Measurements from ENCODE around the gene ZNF367. TPM values are rescaled to one million over a fixed set of nuclear protein-coding genes. Genes with fewer than 3 reads are reported as not detected.
"Not testable (repeated sequence)": the region's sequence is repeated elsewhere in the genome, so short reads cannot be mapped to it uniquely, and the experiment has no call there.

Gene ZNF367
- total RNA-seq, 1 experiment from 2014 or later, result 9.9 TPM

DNA sequence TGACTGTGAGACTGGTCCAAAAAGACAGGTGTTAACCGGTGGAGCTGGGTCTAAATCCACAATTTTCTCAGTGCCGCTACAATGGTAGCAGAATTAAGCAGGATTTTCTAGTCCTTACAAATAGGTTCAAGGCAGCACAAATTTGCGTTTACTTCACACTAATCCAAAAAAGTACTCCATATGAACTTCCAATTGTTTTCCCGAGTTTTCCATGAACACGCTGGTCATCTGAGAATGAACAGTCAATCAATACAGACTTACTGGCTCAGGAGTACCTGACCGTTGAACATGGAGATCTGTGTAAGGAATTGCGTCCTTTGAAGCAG, 35.4 kb downstream of the ZNF367 start:
- in situ Hi-C loops (cut with HindIII; ENCODE audit: low pct_unique_long_range_greater_than_20kb, low sequenced_read_pairs), result no loop called here
- DNase-seq (ENCODE audit: low read depth, low spot score), result no peak

DNA sequence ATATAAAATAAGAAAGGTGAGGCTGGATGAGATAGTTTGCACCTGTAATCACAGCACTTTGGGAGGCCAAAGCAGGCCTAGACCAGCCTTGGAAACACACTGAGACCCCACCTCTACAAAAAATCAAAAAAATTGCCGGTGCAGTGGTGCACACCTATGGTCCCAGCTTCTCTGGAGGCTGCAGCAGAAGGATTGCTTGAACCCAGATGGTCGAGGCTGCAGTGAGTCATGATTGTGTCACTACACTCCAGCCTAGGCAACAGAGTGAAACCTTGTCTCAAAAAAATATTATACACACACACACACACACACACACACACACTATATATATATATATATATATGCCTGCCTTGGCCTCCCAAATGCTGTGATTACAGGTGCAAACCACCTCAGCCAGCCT, 36.0 kb downstream of the ZNF367 start:
- in situ Hi-C loops (cut with HindIII; ENCODE audit: low pct_unique_long_range_greater_than_20kb, low sequenced_read_pairs), result no loop called here
- DNase-seq (ENCODE audit: low read depth, low spot score), result no peak

DNA sequence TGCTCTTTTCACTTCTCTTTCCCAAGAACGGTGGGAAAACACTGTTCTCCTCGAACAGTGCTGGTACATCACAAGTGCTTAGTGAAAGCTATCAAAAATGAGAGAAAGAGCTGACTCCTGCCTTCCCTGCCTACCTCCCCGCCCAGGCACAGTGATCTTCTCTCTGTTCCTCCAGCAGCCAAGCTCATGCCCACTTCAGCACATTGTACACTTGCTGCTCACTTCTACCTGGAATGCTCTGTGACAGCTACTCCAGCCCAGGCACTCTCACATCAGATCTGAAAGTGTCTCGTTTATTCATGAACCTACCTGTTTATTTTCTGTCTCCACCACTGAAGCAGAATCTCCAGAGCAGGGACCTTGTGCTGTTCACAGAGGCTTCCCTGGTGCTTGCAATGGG, 36.5 kb downstream of the ZNF367 start:
- DNase-seq (ENCODE audit: low read depth, low spot score), result no peak
- in situ Hi-C loops (cut with HindIII; ENCODE audit: low pct_unique_long_range_greater_than_20kb, low sequenced_read_pairs), result no loop called here

DNA sequence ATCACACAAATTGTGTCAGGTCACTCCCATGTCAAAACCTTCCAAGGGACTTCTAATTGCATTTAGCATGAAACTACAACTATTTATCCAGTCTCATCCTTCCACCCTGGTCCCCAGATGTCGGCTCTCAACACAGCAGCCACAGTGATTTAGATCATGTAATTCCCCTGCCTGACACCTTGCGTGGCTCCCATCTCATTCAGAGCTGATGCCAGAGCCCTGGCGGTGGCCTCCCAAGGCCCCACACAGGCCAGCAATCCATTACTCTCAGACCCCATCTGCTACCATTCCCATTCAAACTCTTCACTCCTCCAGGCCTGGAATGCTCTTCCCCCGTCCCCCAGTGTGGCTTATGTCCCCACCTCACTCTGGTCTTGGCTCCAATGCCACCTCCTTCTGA, 37.0 kb downstream of the ZNF367 start:
- in situ Hi-C loops (cut with HindIII; ENCODE audit: low pct_unique_long_range_greater_than_20kb, low sequenced_read_pairs), result no loop called here
- no peak for DNase-seq (ENCODE audit: low read depth, low spot score)

DNA sequence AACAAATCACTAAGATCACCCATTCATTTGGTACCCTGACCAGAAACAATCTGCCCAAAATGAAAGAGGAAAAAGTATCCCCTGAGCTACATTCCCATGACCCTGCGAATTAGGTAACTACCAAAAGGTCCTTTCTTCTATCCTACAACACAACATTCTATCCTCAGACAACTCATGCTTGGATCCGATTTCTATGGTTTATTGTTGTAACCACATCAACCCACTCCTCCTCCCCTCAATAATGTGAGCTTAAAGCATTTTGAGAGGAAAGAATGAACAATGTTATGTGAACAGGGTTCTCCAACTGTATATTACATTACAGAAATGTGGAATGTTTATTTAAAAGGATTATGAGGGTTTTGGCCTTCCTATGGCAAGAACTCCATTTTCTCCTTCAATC, 38.7 kb downstream of the ZNF367 start:
- in situ Hi-C loops (cut with HindIII; ENCODE audit: low pct_unique_long_range_greater_than_20kb, low sequenced_read_pairs), result no loop called here
- peak; percentile 92 for DNase-seq (ENCODE audit: low read depth, low spot score)

DNA sequence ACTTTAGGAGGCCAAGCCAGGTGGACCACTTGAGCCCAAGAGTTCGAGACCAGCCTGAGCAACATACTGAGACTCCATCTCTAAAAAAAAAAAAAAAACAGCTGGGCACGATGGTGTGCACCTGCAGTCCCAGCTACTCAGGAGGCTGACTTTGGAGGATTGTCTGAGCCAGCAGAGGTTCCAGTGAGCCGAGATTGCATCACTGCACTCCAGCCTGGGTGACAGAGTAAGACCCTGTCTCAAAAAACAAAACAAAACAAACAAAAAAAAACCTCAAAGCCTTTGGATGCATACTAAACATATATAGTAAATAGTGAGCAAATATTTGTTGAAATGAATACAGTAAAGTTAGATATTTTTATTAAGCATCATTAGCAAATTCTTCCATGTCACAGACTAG, 40.0 kb downstream of the ZNF367 start:
- no peak for DNase-seq (ENCODE audit: low read depth, low spot score)
- in situ Hi-C loops (cut with HindIII; ENCODE audit: low pct_unique_long_range_greater_than_20kb, low sequenced_read_pairs), result no loop called here

DNA sequence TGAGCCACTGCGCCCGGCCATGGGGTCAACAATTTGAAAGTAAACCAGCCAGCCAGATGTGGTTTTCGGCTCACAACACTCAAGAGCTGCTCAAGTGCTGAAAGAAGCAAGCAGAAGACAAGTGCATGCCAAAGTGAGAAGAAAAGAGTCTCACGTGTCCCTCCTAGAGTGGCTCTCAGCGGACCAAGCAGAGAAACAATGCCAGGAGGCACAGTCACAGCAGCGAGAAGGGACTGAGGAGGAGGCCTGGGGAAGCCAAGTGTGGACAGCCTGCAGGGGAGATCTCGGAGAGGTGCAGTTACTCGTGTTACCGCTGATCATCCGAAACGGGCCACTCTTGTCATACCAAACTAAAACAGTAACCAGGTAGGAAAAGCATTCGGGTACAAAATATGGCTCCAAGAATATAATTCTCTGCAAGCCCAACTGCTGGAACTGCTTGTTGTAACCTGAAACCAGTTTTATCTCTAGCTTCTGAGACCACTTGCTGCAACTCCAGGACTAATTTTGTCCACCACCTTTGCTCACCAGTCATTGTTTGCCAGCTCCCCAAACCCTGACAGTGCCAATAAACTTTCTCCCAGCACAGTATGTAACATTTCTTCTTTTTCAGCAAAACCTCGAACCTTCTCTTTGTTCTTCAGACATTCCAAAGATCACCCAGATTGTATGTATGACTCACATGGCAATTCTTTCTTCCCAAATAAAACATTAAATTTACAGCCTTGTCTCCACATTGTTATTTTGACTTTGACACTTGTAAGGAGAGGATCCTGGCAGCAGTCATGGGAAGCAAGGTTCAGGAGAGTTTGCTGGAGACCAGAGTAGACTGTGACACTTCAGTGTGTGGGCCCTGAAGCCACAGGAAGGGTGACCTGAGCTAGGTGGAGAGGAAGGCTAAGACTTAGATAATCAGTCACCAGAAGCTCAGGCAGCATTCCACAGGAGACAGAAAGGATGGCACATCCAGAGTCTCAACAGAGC, 41.0 kb downstream of the ZNF367 start:
- in situ Hi-C loops (cut with HindIII; ENCODE audit: low pct_unique_long_range_greater_than_20kb, low sequenced_read_pairs), result no loop called here

DNA sequence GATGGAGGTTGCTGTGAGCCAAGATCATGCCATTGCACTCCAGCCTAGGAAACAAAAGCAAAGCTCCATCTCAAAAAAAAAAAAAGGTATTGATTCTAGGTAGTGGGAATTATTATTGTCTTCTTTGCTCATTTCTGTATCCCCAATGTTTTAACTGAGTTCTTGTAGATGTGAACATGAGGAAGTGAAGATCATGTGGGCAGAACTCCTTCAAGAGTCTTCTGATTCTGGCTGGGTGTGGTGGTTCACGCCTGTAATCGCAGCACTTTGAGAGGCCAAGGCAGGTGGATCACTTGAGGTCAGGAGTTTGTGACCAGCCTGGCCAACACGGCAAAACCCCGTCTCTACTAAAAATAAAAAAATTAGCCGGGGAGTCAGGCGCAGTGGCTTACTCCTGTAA, 42.7 kb downstream of the ZNF367 start:
- DNase-seq (ENCODE audit: low read depth, low spot score); in situ Hi-C loops (cut with HindIII; ENCODE audit: low pct_unique_long_range_greater_than_20kb, low sequenced_read_pairs): not testable (repeated sequence)

More for the DNA sequence above, 41.0 kb downstream of the ZNF367 start:
- no peak for DNase-seq (ENCODE audit: low read depth, low spot score)

DNA sequence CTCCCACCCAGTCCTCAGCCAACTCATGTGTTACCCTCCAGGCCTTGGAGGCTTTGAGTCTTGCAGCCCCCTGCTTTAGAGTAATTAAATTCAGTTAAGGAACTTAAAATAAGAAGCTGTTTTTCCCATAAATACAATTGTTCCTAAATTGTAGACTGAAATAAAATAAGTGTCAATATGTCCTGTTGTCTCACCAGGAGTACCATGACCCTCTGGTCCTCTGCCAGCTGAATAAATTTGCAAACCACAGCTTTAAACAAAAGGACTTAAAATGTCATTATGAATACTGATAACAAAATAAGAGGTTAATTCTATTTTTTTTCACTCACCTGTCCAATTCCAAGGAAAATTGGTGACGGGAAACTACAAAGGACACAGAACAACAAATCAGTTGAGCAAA, 50.2 kb downstream of the ZNF367 start:
- in situ Hi-C loops (cut with HindIII; ENCODE audit: low pct_unique_long_range_greater_than_20kb, low sequenced_read_pairs), result no loop called here
- DNase-seq (ENCODE audit: low read depth, low spot score), result no peak

DNA sequence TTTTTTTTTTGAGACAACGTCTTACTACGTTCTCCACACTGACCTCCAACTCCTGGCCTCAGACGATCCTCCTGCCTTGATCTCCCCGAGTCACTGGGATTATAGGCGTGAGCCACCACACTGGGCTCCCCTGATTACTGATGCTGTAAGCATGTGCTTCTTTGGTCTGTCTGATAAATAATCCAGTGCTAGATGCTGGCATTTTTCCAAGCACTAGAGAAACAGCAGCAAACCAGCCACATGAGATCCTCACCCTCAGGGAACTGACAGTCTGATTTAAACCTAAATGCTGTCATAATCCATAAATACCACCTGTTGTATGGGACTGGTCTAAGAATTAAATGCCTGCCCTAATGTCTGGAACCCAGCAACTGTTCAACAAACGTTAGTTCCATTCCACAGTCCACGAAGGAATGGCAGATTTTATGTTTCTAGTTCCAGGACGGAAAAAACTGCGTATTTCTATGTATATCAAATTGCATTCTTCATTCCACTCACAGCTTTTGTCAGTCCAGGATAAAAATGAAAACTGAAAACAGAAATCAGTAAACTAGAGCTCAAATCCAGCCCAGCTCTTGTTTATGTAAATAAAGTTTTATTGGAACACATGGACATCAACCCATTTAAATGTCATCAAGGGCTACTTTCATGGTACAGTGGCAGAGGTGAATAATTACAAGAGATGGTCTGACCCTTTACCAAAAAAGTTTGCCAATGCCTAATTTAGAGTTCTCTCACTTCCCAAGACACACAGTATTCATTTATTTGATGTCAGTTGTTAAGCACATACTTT, 54.8 kb downstream of the ZNF367 start:
- in situ Hi-C loops (cut with HindIII; ENCODE audit: low pct_unique_long_range_greater_than_20kb, low sequenced_read_pairs), result no loop called here

DNA sequence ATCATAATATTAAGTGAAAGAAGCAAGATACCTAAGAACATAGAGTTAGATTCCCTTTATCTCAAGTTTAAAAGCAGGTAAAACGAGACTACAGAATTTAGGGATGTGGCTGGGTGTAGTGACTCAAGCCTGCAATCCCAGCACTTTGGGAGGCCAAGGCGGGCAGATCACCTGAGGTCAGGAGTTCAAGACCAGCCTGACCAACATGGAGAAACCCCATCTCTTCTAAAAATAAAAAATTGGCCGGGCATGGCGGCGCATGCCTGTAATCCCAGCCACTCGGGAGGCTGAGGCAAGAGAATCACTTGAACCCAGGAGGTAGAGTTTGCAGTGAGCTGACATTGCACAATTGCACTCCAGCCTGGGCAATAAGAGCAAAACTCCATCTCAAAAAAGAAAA, 56.1 kb downstream of the ZNF367 start:
- DNase-seq (ENCODE audit: low read depth, low spot score); in situ Hi-C loops (cut with HindIII; ENCODE audit: low pct_unique_long_range_greater_than_20kb, low sequenced_read_pairs): not testable (repeated sequence)

More for the DNA sequence above, 54.8 kb downstream of the ZNF367 start:
- no peak for DNase-seq (ENCODE audit: low read depth, low spot score)

DNA sequence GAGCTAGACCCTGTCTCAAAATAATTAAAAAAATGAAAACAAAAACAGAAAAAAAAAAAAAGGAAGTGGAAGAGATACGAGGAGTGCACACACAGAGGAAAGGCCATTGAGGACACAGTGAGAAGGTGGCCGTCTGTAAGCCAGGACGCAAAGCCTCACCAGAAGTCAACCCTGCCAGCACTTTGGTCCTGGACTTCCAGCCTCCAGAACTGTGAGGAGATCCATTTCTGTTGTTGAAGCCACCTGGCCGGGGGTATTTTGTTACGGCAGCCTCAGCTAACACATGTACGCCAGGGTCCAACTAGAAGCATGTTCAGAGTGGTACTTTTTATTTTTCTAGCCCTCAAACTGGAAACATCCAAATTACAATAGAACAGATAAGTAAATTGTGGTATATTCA, 56.5 kb downstream of the ZNF367 start:
- in situ Hi-C loops (cut with HindIII; ENCODE audit: low pct_unique_long_range_greater_than_20kb, low sequenced_read_pairs), result no loop called here
- DNase-seq (ENCODE audit: low read depth, low spot score), result no peak

DNA sequence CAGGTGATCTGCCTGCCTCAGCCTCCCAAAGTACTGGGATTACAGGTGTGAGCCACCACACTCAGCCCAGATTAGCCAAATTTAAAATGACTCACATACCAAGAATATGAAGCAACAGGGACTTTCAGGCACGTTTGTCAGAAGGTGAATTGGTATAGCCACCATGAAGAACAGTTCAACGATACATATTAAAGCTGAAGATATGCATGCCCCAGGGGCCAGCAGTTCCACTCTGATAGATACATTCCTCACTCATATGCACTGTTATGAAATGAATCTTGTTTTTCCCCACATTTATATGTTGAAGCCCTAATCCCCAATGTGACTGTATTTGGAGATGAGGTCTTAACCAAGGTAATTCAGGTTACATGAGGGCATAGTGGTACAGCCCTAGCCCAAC, 57.2 kb downstream of the ZNF367 start:
- no peak for DNase-seq (ENCODE audit: low read depth, low spot score)
- in situ Hi-C loops (cut with HindIII; ENCODE audit: low pct_unique_long_range_greater_than_20kb, low sequenced_read_pairs), result no loop called here

DNA sequence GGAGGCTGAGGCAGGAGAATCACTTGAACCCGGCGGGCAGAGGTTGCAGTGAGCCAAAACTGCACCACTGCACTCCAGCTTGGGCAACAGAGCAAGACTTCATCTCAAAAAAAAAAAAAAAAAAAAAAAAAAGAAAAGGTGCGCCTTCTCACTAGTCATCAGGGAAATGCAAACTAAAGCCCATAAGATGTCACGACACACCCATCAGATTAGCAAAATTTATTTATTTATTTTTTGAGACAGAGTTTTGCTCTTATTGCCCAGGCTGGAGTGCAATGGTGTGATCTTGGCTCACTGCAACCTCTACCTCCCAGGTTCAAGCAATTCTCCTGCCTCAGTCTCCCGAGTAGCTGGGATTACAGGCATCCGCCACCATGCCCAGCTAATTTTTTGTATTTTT, 57.6 kb downstream of the ZNF367 start:
- not testable (repeated sequence) for DNase-seq (ENCODE audit: low read depth, low spot score)

DNA sequence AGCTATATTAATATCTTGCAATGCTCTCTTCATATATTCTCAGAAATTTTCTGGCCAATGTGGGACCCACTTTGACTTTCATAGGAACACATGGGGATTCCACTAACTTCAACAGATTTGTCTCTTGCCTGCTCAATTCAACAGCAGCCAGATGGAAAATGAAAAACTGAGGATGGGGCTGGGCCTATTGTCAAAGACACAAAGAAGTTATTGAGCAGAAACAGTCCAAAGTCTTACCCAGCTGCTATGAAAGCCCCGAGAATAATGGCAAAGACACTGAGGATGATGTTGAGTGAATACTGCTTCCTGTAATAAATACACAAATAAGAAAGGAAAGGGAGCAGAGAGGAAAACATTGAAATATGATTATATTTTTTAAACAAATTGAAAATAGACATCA, 67.3 kb downstream of the ZNF367 start:
- in situ Hi-C loops (cut with HindIII; ENCODE audit: low pct_unique_long_range_greater_than_20kb, low sequenced_read_pairs), result no loop called here
- DNase-seq (ENCODE audit: low read depth, low spot score), result no peak

More for the DNA sequence above, 57.6 kb downstream of the ZNF367 start:
- in situ Hi-C loops (cut with HindIII; ENCODE audit: low pct_unique_long_range_greater_than_20kb, low sequenced_read_pairs), result not testable (repeated sequence)

DNA sequence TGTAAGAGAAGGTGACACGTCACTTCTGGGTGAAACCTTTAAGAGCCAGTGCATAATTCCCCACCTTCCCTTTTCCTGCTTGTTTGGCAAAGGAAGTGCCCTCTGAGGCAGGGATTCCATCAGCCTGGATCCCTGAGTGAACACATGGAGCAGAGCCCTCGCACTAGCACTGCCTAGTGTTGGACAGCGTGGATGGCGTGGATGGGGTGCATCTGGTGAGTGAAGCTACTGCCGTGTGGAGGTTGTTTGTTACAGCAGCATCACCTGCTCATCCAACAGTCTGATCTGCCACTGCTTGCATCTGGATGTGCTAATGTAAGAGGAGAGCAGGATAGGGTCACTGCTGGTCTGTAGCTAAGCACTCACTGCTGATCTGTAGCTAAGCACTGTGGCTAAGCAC, 69.9 kb downstream of the ZNF367 start:
- no peak for DNase-seq (ENCODE audit: low read depth, low spot score)
- in situ Hi-C loops (cut with HindIII; ENCODE audit: low pct_unique_long_range_greater_than_20kb, low sequenced_read_pairs), result no loop called here

DNA sequence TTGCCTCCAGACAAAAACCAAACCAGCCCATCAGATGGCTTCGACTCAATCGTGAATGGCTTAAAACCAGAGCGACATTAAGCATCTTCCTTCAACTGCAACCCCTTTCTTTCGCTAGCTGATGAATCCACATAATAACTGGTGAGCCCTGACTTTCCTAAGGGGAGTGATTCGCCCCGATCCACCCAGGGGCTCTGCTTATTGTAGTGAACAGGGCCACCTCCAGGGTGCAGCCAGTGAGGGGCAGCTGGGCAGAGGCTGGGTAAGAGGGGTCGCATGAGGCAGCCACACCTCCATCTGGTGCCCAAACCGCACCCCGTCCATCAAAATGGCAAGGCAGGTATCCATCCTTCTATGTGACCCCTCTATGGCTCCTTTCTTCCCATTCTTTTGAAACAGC, 72.6 kb downstream of the ZNF367 start:
- no peak for DNase-seq (ENCODE audit: low read depth, low spot score)
- in situ Hi-C loops (cut with HindIII; ENCODE audit: low pct_unique_long_range_greater_than_20kb, low sequenced_read_pairs), result no loop called here

DNA sequence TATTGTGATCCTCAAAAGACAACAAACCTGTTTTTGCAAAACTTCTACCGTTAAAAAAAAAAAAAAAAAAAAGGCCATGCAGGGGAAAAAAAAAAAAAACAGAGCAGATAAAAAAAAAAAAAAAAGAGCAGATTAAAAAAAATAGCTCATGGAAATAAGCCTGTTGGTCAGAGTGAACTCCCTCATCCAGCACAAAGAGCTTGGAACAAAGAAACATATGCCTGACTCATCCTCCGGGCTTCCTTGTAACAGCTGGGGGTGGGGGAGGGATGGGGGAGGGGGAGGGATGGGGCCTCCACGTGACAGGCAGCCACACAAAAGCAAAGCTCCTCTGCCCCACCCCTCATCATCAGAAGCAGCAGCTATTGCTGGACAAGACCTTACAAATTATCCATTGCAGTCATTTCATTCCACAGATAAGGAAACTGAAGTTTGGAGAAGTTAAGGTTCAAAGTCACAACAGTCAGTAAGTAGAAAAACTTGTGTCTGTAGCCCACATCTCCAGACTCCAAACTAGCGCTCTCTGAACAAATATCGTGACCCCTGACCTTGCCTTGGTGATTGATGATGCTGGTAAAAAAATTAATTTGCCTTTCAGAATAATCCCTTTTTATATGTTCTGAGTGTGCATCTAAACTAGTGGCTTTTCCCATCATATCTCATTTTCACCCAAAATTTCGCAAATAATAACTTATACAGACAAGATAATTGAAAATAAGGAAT, 73.6 kb downstream of the ZNF367 start:
- in situ Hi-C loops (cut with HindIII; ENCODE audit: low pct_unique_long_range_greater_than_20kb, low sequenced_read_pairs), result no loop called here
- DNase-seq (ENCODE audit: low read depth, low spot score), result peak; percentile 75
